HCT116 (cell line): Measurements from ENCODE around the gene TXLNG. TPM values are rescaled to one million over a fixed set of nuclear protein-coding genes. Genes with fewer than 3 reads are reported as not detected.

Experiments
- ATAC-seq: fragments of 200-7000 bp; cut with Tn5 transposase; 2 replicates; pipeline ENCODE4 v1.9.1; 2020; ENCODE audit warnings: mild to moderate bottlenecking, moderate library complexity
- Bru-seq: library from RNA; stranded (reverse); fragments of 400-500 nt; gene quantifications from one replicate; lab custom pipeline; 2021; lab: Mats Ljungman, UMichigan
- BruChase-seq, 2 experiments: library from RNA; stranded (reverse); fragments of 400-500 nt; gene quantifications; one replicate each; lab custom pipeline; 2021; lab: Mats Ljungman, UMichigan
- BruUV-seq: library from RNA; stranded (reverse); fragments of 400-500 nt; replicated peaks from 2 replicates; lab custom pipeline; 2021; lab: Mats Ljungman, UMichigan
- CTCF ChIA-PET: fragments of 300-600 bp; sonication (Branson Sonifier 250); formaldehyde crosslinking; loops from one replicate; lab custom pipeline; 2021; ENCODE audit warnings: antibody characterized with exemption; lab: Charles Lee
- POLR2A ChIA-PET: fragments of 300-600, 350-600 bp; sonication (Branson Sonifier 250); formaldehyde crosslinking; loops from one replicate; lab custom pipeline; 2021; ENCODE audit warnings: antibody characterized with exemption; lab: Charles Lee
- RAD21 ChIA-PET, 2 experiments: fragments of 300-600 bp; sonication (Branson Sonifier 250); formaldehyde crosslinking; loops; one replicate each; lab custom pipeline; 2023; ENCODE audit warnings: low total read pairs in 2 of 2; ENCODE audit not compliant: uncharacterized antibody in 2 of 2, unreplicated experiment in 2 of 2, low non-redundant PET in 1 of 2; lab: Charles Lee
- DNase-seq: peaks from one replicate; pipeline ENCODE4 v3.0.0-alpha.2; 2010; ENCODE audit warnings: low read depth, low spot score
- H2AFZ ChIP-seq: fragments of 200-600 bp; shearing (Covaris generic), sonication (generic); 2 replicates; pipeline ENCODE4 v1.6.1; 2017; ENCODE audit warnings: low read depth, mixed run types, mixed read lengths, antibody characterized with exemption, low read length; ENCODE audit not compliant: poor library complexity, severe bottlenecking
- H3K27ac ChIP-seq: 2 replicates; pipeline ENCODE4 v1.5.1; 2012; ENCODE audit warnings: low read depth, low read length
- H3K27me3 ChIP-seq: fragments of 200-600 bp; sonication (generic); 2 replicates; pipeline ENCODE4 v1.6.1; 2016; ENCODE audit warnings: mixed run types, low read length, mixed read lengths; ENCODE audit not compliant: insufficient read depth
- H3K36me3 ChIP-seq, 2 experiments: fragments of 200-500 bp in 1 of 2; fragments of 200-600 bp in 1 of 2; sonication (Bioruptor generic) in 1 of 2; sonication (generic) in 1 of 2; 2 replicates each; pipeline versions ENCODE4 v1.5.1 to v1.6.1; 2014 to 2016; ENCODE audit warnings: low read length in 2 of 2, inconsistent platforms in 1 of 2, mixed read lengths in 1 of 2, mixed run types in 1 of 2; ENCODE audit not compliant: insufficient read depth in 2 of 2, control insufficient read depth in 1 of 2
- H3K4me1 ChIP-seq, 2 experiments: fragments of 200-600 bp in 1 of 2; sonication (generic) in 1 of 2; 2 replicates each; pipeline versions ENCODE4 v1.5.1 to v1.6.1; 2012 to 2017; ENCODE audit warnings: low read length in 2 of 2, inconsistent platforms in 1 of 2, mild to moderate bottlenecking in 1 of 2, mixed read lengths in 1 of 2, mixed run types in 1 of 2, moderate library complexity in 1 of 2; ENCODE audit not compliant: insufficient read depth in 2 of 2, control insufficient read depth in 1 of 2
- H3K4me2 ChIP-seq: fragments of 200-600 bp; sonication (generic); 2 replicates; pipeline ENCODE4 v1.6.1; 2017; ENCODE audit warnings: mixed run types, low read length, mixed read lengths
- H3K4me3 ChIP-seq, 2 experiments: fragments of 200-600 bp in 1 of 2; sonication (generic) in 1 of 2; replicated peaks in 1 of 2; 2 replicates each; pipeline ENCODE4 v1.5.1; 2011 to 2016; ENCODE audit warnings: low read length in 2 of 2, control low read depth in 1 of 2, low read depth in 1 of 2, mild to moderate bottlenecking in 1 of 2, mixed read lengths in 1 of 2, mixed run types in 1 of 2
- H3K79me2 ChIP-seq: fragments of 200-600 bp; sonication (generic); 2 replicates; pipeline ENCODE4 v1.6.1; 2017; ENCODE audit warnings: mild to moderate bottlenecking, mixed run types, low read length, moderate library complexity, mixed read lengths; ENCODE audit not compliant: insufficient read depth
- H3K9ac ChIP-seq: fragments of 200-600 bp; sonication (generic); 2 replicates; pipeline ENCODE4 v1.6.1; 2016; ENCODE audit warnings: low read length, mixed read lengths
- H3K9me2 ChIP-seq: fragments of 200-600 bp; sonication (generic), shearing (Covaris generic); 2 replicates; pipeline ENCODE4 v1.6.1; 2017; ENCODE audit warnings: mixed run types, mild to moderate bottlenecking, moderate library complexity; ENCODE audit not compliant: insufficient read depth
- H3K9me3 ChIP-seq, 2 experiments: fragments of 200-500 bp in 1 of 2; fragments of 200-600 bp in 1 of 2; sonication (Bioruptor generic) in 1 of 2; sonication (generic) in 1 of 2; 2 replicates each; pipeline ENCODE4 v1.6.1; 2014 to 2017; ENCODE audit warnings: low read length in 2 of 2, mixed read lengths in 2 of 2, inconsistent platforms in 1 of 2, low read depth in 1 of 2, mild to moderate bottlenecking in 1 of 2, mixed run types in 1 of 2, moderate library complexity in 1 of 2; ENCODE audit not compliant: control insufficient read depth in 1 of 2, insufficient read depth in 1 of 2
- H4K20me1 ChIP-seq: fragments of 200-600 bp; sonication (generic), shearing (Covaris generic); 2 replicates; pipeline ENCODE4 v1.6.1; 2017; ENCODE audit warnings: mixed run types, mild to moderate bottlenecking, moderate library complexity; ENCODE audit not compliant: insufficient read depth
- ATF3 ChIP-seq: IDR thresholded peaks from 2 replicates; pipeline ENCODE4 v1.6.1; 2012
- CEBPB ChIP-seq: IDR thresholded peaks from 2 replicates; pipeline ENCODE4 v1.6.1; 2012; ENCODE audit warnings: low read depth
- ELF1 ChIP-seq: IDR thresholded peaks from 2 replicates; pipeline ENCODE4 v1.6.1; 2012; ENCODE audit warnings: low read depth, borderline replicate concordance
- EZH2phosphoT487 ChIP-seq: fragments of 200-600 bp; IDR thresholded peaks from 2 replicates; pipeline ENCODE4 v1.6.1; 2018; ENCODE audit warnings: antibody characterized with exemption, borderline replicate concordance
- FOSL1 ChIP-seq: IDR thresholded peaks from 2 replicates; pipeline ENCODE4 v1.6.1; 2012; ENCODE audit warnings: low read depth
- POLR2A ChIP-seq: IDR thresholded peaks from 2 replicates; pipeline ENCODE4 v1.7.0; 2011; ENCODE audit warnings: borderline replicate concordance; ENCODE audit not compliant: insufficient read depth, insufficient read length; ENCODE audit errors: extremely low read depth
- POLR2AphosphoS5 ChIP-seq: IDR thresholded peaks from 2 replicates; pipeline ENCODE4 v1.6.1; 2011; ENCODE audit warnings: mild to moderate bottlenecking, low read depth, low read length, moderate library complexity
- SIN3A ChIP-seq: IDR thresholded peaks from 2 replicates; pipeline ENCODE4 v1.6.1; 2012; ENCODE audit warnings: low read depth
- SP1 ChIP-seq: IDR thresholded peaks from 2 replicates; pipeline ENCODE4 v1.6.1; 2012; ENCODE audit warnings: low read depth
- TCF7L2 ChIP-seq: IDR thresholded peaks from 2 replicates; pipeline ENCODE4 v1.7.0; 2011; ENCODE audit warnings: borderline replicate concordance, inconsistent platforms; ENCODE audit not compliant: insufficient read depth, insufficient read length; ENCODE audit errors: extremely low read depth
- YY1 ChIP-seq: IDR thresholded peaks from 2 replicates; pipeline ENCODE4 v1.6.1; 2011; ENCODE audit warnings: low read length, low read depth, moderate library complexity, mild to moderate bottlenecking; ENCODE audit not compliant: insufficient replicate concordance; ENCODE audit errors: extremely low read depth
- ZBTB33 ChIP-seq: IDR thresholded peaks from 2 replicates; pipeline ENCODE4 v1.6.1; 2011; ENCODE audit warnings: mild to moderate bottlenecking, low read length, moderate library complexity; ENCODE audit not compliant: insufficient replicate concordance; ENCODE audit errors: extremely low read depth
- ZNF274 ChIP-seq: fragments of 200-500 bp; sonication (Bioruptor generic); IDR thresholded peaks from 2 replicates; pipeline ENCODE4 v1.6.1; 2014; ENCODE audit warnings: mild to moderate bottlenecking, low read depth, low read length, inconsistent platforms
- intact Hi-C: fragments of 100-400 bp; cut with micrococcal nuclease; formaldehyde crosslinking; loops from 2 replicates; pipeline ENCODE4 v1.10.0; 2022
- long read RNA-seq: library from polyadenylated mRNA; unstranded; transcript quantifications from one replicate; pipeline ENCODE4 v2.0.0, GENCODE V29; 2021; ENCODE audit not compliant: unreplicated experiment
- polyA plus RNA-seq: library from polyadenylated mRNA; unstranded; fragments of >200 nt; gene quantifications from 2 replicates; pipeline ENCODE4 v1.2.1, GENCODE V29; 2012; ENCODE audit warnings: missing spikeins
- total RNA-seq: library from RNA; stranded (reverse); gene quantifications from one replicate; pipeline ENCODE4 v1.2.1, GENCODE V29; 2021; ENCODE audit not compliant: unreplicated experiment

The TXLNG gene
- total RNA-seq (22.9 TPM), Bru-seq, nascent RNA (percentile 82 among the genes with signal in this experiment), BruChase-seq, experiment 1, labeled RNA remaining after a 6-hour chase (percentile 72 among the genes with signal in this experiment), BruChase-seq, experiment 2, labeled RNA remaining after a 2-hour chase (percentile 80 among the genes with signal in this experiment)
- polyA plus RNA-seq: 6.8 and 9.9 TPM in 2 replicates
- long read RNA-seq, full-length matches to known transcripts: 7 of 47 reads
- long read RNA-seq, partial matches to known transcripts: 33 of 47 reads
- long read RNA-seq, other reads (novel, unspliced or antisense): 7 of 47 reads

- H3K4me1 ChIP-seq: peaks cover 8 to 14% of the 10 kb centered on the region in 2 experiments; a peak in 3 of 4 replicates
- intact Hi-C loops: no loop called here
- H3K36me3 ChIP-seq: peaks cover 0 to 10% of the 10 kb centered on the region in 2 experiments; a peak in 2 of 4 replicates
- H3K27me3 ChIP-seq: no peaks in the 10 kb centered on the region
- peak within 1 kb of the TSS; percentile 82 for H3K4me2 ChIP-seq
- RAD21 ChIA-PET: no interaction called here
- TF ChIP-seq EZH2phosphoT487 (no peak), YY1 (peak; percentile 68), SIN3A (no peak), TCF7L2 (peak; percentile 25), POLR2AphosphoS5 (peak; percentile 62), POLR2A (peak; percentile 51)
- H3K9me2 ChIP-seq: no peaks in the 10 kb centered on the region
- POLR2A ChIA-PET: interaction anchor here (1.2 to 5.9 kb wide), 3 partner anchors 11 to 21 kb away, joined by 3 to 41 read pairs (median 4); no protein-coding TSS in a partner anchor
- H3K4me3 ChIP-seq: peak within 1 kb of the TSS; percentile 63 to 67
- no peak within 1 kb of the TSS for H2AFZ ChIP-seq
- peak; percentile 96 for DNase-seq
- H3K9me3 ChIP-seq: no peaks in the 10 kb centered on the region
- BruUV-seq: no TSS peak
- no peaks in the 10 kb centered on the region for H4K20me1 ChIP-seq
- peaks cover 45% of the 10 kb centered on the region for H3K79me2 ChIP-seq
- peak within 1 kb of the TSS; percentile 67 for H3K27ac ChIP-seq
- peak within 1 kb of the TSS; percentile 77 for H3K9ac ChIP-seq
- peak; percentile 97 for ATAC-seq
- CTCF ChIA-PET: no interaction called here
Observed at GRCh38 chrX:16786139-16786790, at the start of gene TXLNG. TXLNG (plus strand) TSS chrX:16786466; CDS start chrX:16786488, 22 bp downstream.

- no TSS peak for BruUV-seq
- no peak for DNase-seq
- TF ChIP-seq FOSL1: no peak
- no peak for TF ChIP-seq ZNF274
- TF ChIP-seq POLR2A: no peak
- no peak for TF ChIP-seq SP1
- TF ChIP-seq ELF1: no peak
- no peak for TF ChIP-seq ZBTB33
- TF ChIP-seq ATF3: no peak
- TF ChIP-seq POLR2AphosphoS5: no peak
- no peak for TF ChIP-seq EZH2phosphoT487
- no peak for TF ChIP-seq CEBPB
Observed at GRCh38 chrX:16737024-16737423, 49.2 kb upstream of the TXLNG start.

More at GRCh38 chrX:16737024-16737423, 49.2 kb upstream of the TXLNG start:
- RAD21 ChIA-PET: no interaction called here
- no peaks in the 10 kb centered on the region for H3K9me2 ChIP-seq
- POLR2A ChIA-PET: no interaction called here
- H4K20me1 ChIP-seq: no peaks in the 10 kb centered on the region
- no peak overlapping the region for H3K9ac ChIP-seq
- ATAC-seq: no peak
- CTCF ChIA-PET: no interaction called here
- H3K27me3 ChIP-seq: no peaks in the 10 kb centered on the region
- no peak overlapping the region for H2AFZ ChIP-seq
- H3K79me2 ChIP-seq: peaks cover 3% of the 10 kb centered on the region; the same call in 1 of the 2 replicates
- no peak overlapping the region for H3K27ac ChIP-seq
- intact Hi-C loops: no loop called here
- H3K9me3 ChIP-seq: no peaks in the 10 kb centered on the region
- H3K4me3 ChIP-seq: no peak overlapping the region
- no peak overlapping the region for H3K4me2 ChIP-seq
- no peaks in the 10 kb centered on the region for H3K4me1 ChIP-seq
- peaks cover 3 to 4% of the 10 kb centered on the region in 2 experiments; a peak in 3 of 4 replicates for H3K36me3 ChIP-seq
